SK-N-SH (cell line): ENCODE data around the gene NEK2.

Source experiments
- FOSL2 ChIP-seq: IDR thresholded peaks from 2 replicates; pipeline ENCODE4 v1.4.0; 2012; ENCODE audit warnings: low read depth, mild to moderate bottlenecking, moderate library complexity, borderline replicate concordance
- TAF1 ChIP-seq: IDR thresholded peaks from 2 replicates; pipeline ENCODE4 v1.6.1; 2012; ENCODE audit warnings: low read depth, mild to moderate bottlenecking, low read length, moderate library complexity, borderline replicate concordance
- TF ChIP-seq, protein P1 (sequence below): IDR thresholded peaks from 2 replicates; pipeline ENCODE4 v1.6.1; 2012; ENCODE audit warnings: mild to moderate bottlenecking, low read depth, low read length, moderate library complexity
- TF ChIP-seq, protein P2 (sequence below): fragments of 200-600 bp; sonication (generic); IDR thresholded peaks from 2 replicates; pipeline ENCODE4 v1.6.1; 2017; ENCODE audit warnings: antibody characterized with exemption, mild to moderate bottlenecking, moderate library complexity

DNA sequence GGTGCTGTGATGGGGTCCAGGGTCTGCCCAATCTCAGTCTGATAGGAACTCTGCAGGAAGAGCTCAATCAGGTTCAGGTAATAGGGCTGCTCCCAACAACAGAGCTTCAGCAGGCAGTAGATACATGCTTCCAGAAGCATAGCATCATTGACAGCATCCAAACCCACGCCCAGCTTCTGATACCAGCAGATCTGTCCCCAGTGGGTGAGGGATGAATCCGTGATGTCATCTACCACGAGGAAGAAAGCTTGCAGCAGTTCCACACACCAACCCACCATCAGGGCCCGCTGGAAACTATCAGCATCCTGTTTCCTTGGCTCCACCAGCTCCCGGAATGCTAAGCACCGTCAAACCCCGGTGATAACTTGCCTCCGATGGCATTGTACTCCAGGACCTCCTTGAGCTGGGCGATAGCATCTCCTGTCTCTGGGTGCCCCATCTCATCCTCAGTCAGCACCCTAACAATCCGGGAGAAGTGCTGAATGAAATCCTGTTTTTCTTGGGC lies 14.7 kb downstream of the NEK2 start:
- TF ChIP-seq, protein P1, sequence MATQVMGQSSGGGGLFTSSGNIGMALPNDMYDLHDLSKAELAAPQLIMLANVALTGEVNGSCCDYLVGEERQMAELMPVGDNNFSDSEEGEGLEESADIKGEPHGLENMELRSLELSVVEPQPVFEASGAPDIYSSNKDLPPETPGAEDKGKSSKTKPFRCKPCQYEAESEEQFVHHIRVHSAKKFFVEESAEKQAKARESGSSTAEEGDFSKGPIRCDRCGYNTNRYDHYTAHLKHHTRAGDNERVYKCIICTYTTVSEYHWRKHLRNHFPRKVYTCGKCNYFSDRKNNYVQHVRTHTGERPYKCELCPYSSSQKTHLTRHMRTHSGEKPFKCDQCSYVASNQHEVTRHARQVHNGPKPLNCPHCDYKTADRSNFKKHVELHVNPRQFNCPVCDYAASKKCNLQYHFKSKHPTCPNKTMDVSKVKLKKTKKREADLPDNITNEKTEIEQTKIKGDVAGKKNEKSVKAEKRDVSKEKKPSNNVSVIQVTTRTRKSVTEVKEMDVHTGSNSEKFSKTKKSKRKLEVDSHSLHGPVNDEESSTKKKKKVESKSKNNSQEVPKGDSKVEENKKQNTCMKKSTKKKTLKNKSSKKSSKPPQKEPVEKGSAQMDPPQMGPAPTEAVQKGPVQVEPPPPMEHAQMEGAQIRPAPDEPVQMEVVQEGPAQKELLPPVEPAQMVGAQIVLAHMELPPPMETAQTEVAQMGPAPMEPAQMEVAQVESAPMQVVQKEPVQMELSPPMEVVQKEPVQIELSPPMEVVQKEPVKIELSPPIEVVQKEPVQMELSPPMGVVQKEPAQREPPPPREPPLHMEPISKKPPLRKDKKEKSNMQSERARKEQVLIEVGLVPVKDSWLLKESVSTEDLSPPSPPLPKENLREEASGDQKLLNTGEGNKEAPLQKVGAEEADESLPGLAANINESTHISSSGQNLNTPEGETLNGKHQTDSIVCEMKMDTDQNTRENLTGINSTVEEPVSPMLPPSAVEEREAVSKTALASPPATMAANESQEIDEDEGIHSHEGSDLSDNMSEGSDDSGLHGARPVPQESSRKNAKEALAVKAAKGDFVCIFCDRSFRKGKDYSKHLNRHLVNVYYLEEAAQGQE, result no peak
- TF ChIP-seq, protein P2, sequence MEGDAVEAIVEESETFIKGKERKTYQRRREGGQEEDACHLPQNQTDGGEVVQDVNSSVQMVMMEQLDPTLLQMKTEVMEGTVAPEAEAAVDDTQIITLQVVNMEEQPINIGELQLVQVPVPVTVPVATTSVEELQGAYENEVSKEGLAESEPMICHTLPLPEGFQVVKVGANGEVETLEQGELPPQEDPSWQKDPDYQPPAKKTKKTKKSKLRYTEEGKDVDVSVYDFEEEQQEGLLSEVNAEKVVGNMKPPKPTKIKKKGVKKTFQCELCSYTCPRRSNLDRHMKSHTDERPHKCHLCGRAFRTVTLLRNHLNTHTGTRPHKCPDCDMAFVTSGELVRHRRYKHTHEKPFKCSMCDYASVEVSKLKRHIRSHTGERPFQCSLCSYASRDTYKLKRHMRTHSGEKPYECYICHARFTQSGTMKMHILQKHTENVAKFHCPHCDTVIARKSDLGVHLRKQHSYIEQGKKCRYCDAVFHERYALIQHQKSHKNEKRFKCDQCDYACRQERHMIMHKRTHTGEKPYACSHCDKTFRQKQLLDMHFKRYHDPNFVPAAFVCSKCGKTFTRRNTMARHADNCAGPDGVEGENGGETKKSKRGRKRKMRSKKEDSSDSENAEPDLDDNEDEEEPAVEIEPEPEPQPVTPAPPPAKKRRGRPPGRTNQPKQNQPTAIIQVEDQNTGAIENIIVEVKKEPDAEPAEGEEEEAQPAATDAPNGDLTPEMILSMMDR, result no peak
- TF ChIP-seq FOSL2 (no peak), TAF1 (no peak)
